ENCODE measurements around the gene TOR1AIP2.
"Not testable (repeated sequence)": the region's sequence is repeated elsewhere in the genome, so short reads cannot be mapped to it uniquely, and the experiment has no call there.

TOR1AIP2 gene

DNA sequence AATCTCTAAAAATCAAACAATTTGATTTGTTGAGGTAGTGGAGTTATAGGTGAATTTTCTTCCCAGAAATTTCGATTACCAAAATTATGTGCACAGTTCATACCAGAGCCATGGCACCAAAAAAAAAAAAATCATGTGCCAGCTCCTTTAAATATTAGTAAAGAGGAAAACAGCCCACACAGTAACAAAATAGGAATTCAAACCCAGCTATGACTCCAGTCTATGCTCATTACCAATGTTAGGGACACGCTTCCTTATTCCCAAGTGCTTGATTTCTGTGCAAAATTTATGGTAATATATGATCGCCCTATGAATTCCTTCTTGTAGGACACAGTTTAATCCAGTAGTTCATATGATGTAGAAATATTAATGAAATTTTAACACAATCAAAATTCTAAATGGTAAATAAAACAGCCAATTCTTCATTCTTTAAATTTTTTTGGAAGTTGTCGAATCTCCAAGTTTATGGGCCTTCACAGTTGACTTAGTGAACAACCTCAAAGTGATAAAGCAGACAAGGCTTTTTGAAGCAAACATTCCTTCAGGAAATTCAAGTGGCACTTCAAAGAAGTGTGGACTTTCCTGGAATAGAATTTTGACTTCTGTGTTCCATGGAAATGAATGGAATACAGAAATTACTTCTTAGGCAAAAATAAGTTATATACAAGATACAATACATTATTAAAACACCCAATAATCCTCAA lies 1.9 kb downstream of the TOR1AIP2 start:
- DNase-seq = no peak

DNA sequence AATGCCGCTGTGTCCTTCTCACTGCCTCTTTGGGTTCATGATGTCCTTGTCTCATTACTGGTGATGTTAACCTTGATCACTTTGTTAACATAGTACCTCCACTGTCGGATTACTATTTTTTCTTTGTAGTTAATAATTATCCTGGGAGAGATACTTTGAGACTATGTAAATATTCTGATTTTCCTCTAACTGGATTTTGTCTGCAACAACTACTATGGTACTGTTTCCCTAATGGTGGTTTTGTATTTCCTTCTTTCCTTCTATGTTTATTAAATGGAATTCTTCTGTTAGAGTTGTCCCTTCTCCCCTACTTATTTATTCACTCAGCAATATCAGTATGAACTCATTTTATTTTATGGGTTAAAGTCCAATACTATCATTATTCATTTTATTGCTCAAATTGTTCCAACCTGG lies 4.2 kb downstream of the TOR1AIP2 start:
- no peak for DNase-seq

DNA sequence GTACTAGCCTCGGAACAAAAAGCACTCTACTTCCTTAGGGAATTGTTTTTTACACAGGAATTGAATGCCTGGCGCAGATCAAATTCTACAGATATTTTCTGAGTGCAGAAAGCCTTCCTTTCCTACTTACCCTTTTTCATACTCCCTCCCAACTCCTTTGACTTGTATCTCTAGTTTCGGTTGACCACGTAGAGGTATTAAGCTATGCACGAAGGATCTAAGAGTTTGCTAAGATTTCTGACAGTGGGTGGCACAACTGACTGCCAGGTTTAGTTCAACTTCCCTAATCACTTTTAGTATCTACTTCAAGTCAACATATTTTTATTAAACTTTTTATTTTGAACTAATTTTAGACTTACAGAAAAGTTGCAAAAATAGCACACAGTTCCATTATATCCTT lies 5.0 kb downstream of the TOR1AIP2 start:
- DNase-seq = no peak

DNA sequence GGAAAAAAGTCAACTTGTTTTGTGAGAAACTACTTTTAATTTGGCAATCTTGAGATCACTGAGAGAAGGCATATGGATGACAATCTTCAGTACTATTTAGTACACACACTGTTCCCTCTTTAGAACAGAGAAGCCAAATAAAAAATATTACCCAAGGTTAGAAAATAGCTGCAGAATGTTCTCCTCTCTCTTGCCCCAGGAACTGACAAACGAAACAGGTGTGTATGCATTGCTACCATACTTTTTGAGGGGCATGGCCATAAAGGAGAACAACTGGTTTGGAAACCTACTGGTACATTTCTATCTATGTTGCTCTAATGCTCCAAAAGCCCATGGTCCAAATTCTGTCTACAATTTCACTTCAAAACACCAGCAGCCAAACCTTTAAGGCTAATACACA lies 5.7 kb downstream of the TOR1AIP2 start:
- no peak for DNase-seq

DNA sequence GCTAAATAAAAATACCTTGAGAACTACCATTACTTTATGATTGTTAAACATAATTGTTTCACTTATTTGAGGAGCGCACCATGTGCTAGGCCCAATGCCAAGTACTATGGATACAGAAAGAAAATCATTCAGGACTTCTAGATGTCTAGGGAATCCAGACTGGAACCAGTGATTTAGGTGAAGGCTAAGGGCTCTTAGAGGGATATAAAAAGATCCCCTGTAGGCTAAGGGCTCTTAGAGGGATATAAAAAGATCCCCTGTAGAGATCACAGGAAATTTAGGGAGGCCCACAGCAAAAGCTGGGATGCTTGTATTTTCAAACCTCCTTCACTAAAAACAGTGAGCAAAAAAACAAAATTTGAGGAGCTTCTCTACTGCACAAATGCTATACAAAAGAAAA lies 6.7 kb downstream of the TOR1AIP2 start:
- peak; percentile 17 for DNase-seq

DNA sequence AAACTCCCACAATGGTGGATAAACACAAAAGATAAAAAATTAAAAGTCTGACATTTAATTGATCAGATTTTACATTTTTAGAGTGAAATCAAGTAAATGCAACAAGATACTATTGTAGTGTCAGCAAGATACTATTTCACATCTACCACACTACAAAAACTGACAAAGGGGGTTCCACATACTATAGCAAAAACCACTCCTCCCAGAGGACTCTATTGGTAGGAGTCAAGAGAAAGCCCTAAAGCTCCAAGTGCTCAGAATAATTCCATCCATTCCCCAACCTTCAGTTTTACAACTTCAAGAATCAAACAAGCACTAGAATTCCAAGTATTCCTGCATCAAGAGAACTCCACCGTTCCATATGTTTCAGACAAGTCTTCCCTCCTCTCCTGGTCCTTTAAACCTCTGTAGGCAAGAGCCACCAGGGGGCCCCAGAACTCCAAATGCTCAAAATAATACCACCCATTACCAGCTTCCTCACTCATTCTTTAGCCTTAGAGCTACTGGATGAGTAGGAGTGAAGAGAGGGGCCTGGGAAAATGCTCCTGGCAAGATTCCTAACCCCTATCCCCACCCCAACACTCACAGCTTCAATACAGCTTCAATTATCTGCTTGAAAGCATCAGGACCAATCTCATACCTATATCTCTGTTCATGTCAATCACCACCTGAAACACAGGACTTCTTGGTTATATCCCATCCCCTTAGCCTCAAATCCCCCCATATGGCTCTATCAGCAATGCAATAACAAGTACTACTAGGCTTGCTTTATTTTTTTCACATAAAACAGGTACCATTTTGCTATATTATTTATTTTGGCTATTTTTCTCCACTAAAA lies 9.9 kb downstream of the TOR1AIP2 start:
- peak; percentile 42 for DNase-seq

DNA sequence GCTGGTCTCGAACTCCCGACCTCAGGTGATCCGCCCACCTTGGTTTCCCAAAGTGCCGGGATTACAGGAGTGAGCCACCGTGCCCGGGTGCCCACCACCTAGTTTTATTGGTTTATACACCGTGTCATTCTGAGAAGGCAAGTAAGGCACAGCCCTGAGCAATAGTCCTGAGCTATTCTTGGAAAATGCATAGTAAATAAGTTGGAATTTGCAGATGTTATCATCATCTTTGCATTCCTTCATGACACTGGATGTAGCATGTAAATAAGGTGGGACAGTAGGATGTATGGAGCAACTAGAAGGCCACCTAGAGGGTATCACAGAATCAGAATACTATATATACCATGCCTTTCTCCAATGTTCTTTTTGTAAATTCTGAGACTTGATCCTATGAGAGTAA lies 11.0 kb downstream of the TOR1AIP2 start:
- DNase-seq = no peak

DNA sequence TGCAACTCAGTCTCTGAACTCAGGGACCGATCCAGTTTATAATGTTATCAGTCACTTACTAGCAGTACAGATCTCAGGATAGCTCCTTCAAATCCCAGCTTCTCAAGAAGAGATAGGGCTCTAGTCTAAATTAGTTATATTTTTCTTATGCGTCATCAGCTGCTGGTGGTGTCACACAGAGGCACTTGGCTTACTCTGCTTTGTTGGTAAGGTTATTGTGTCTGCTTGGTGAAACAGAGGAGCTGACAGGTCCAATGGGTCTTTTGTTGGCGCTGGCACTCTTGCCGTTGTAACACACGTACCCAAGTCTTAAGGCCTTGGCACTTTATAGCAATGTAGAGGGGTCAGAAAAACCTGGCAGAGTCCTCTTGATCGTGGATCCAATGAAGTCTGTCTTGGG lies 12.2 kb downstream of the TOR1AIP2 start:
- no peak for DNase-seq

DNA sequence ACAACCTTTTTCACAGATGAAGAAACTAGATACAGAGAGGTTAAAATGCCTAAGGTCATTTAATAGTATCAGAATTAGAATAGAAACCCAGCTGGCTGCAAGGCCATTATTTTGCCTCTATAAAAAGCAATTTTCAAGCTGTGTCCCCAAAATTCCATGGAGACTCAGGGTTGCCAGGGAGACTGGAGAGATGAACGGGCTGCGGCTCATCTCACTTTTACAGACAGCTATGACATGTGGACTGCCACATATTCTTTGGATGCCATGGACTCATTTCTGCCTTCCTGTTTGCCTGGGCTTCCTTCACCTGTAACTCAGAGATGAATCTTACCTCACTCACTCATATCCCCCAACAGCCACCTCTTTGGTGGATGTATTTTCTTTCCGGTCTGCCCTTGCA lies 17.0 kb downstream of the TOR1AIP2 start:
- DNase-seq = no peak

DNA sequence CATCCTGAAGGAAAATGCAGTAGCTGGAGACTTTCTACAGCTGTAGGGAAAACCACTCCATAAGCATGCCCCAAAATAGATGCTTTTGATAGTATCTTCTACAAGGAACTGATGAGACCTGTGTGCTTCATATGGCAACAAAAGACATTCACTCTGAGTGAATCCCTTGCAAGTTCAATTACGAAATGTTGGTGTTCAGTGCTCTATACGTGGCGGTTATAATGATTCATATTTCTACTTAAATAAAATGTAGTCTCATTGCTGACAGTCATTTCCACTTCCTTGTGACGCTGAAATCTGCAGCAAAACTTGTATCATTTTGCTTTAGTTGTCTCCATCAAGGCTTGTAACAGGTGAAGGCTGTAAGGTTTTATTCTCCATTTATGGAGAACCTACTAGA lies 20.6 kb downstream of the TOR1AIP2 start:
- DNase-seq = no peak

DNA sequence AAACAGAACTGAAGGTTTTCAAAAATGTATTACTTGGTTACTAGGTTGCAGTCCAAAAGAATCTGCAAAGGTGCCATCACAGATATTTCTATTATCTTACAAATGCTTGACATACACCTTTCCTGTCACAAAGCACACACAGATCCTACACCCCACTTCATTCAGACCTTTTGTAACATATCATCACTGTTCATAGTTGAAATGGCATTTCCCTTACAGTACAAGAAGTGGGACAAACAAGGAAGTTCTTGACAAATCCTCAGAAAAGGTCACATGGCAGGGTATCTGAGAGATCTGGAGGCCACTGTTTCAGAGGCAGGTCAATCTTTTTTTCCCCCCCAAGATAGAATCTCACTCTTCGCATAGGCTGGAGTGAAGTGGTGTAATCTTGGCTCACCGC lies 21.3 kb downstream of the TOR1AIP2 start:
- DNase-seq = no peak

DNA sequence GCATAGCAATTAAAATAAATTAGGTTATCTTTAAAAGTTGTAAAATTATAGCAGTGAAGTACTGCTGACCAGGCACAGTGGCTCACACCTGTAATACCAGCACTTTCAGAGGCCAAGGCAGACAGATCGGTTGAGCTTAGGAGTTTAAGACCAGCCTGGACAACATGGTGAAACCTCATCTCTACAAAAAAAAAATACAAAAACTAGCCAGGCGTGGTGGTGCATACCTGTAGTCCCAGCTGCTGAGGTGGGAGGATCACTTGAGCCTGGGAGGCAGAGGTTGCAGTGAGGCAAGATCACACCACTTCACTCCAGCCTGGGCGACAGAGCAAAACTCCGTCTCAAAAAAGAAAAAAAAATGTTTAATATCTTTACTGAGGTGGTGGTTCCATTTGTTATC lies 21.8 kb downstream of the TOR1AIP2 start:
- DNase-seq = not testable (repeated sequence)

DNA sequence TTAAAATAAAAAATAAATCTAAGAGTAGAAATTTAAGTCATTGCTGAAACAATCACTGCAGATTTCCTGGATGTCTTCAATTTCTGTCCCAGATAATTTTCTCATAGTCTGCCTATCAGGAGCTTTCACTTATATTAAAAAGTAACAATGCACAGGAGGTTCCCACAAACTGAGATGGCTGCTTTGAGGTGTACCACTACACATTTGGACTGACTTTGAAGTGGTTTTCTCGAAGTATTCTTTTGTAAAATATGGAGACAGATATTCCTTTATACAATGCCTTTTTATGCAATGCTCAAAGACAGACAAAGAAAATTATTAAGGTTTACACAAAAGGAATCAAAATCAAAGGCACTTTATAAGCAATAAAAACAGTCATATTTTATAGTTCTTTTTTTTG lies 24.5 kb downstream of the TOR1AIP2 start:
- no peak for DNase-seq

DNA sequence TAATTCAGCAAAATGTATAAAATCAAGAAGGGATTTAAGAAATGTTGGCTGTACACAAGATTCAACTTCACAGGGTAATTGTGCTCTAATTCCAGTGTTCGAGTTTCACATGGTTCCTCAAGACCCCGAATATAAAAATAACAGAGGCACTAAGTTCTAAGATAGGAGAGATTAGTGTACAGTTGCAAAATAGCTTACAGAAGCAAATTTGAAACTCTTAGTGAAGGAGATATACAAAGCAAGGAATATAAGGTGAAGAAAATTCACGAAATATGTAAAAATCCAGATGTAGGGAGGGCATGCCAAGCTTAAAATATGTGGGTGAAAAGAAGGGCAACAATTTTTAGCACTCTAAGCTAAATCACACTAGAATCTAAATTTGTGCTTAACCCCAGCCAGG lies 29.4 kb downstream of the TOR1AIP2 start:
- DNase-seq = no peak

DNA sequence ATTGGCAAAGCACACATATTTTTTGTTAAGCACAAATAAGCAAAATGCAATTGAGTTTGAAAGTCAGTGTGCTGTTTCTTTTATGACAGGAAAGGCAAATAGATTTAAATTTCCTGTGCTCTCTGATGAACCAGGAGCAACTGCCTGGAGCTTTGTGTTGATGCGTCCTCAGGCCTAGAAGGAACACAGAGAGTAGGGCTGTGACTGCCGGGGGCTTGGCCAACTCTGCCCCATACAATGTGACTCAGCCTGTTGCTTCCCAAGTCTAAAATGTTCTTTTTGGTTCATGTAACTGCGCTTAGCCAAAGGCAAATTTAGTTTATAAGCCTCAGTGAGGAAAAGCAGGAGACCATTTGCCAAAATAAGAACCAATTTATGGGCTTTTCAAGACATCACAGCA lies 37.5 kb downstream of the TOR1AIP2 start:
- DNase-seq = no peak

DNA sequence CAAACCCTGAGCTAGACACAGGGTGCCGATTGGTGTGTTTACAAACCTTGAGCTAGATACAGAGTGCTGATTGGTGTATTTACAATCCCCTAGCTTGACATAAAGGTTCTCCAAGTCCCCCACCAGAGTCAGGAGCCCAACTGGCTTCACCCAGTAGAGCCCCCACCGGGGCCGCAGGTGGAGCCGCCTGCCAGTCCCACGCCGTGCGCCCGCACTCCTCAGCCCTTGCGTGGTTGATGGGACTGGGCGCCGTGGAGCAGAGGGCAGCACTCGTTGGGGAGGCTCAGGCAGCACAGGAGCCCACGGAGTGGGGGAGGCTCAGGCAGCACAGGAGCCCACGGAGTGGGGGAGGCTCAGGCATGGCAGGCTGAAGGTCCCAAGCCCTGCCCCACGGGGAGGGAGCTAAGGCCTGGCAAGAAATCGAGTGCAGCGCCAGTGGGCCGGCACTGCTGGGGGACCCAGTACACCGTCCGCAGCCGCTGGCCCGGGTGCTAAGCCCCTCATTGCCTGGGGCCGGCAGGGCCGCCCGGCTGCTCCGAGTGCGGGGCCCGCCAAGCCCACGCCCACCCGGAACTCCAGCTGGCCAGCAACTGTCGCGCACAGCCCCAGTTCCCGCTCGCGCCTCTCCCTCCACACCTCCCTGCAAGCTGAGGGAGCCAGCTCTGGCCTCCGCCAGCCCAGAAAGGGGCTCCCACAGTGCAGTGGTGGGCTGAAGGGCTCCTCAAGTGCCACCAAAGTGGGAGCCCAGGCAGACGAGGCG lies 40.7 kb downstream of the TOR1AIP2 start:
- DNase-seq = not testable (repeated sequence)

DNA sequence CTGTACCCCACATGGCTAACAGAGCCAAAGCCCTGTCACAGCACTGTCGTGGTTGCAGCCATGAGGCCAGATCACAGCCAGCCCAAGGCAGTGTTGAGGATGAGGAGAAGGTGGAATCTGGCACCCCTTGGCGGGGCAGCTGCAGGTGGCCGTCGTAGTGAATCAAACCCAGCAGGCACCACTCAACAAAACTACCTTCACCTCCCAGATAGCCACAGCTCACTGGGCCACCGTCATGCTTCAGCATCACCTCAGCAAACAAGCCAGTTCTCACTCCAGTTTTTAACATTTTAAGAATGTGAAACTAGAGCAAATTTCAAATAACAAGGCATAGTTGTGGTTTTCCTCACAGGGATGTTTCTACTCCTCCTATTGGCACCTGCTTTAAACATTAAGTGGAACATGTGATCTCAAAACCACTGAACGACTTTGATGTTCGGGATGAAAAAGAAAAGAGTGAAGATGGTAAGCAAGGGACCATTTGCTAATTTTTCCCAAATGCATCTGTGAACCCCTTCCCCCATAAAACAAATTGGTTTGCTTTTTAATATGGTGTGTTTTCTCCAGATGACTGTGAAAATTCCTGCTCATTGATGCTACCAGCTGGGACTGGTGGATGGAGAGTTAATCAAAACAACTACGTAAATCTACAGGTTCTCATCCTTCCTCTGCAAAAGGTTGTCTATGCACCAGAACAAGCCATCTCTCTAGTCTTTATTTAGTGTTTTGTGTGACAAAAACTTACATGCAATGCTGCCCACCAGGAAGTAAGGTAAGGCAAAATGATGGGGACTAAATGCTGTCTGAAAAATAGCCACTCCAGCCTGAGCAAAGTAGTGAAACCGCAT lies 45.5 kb downstream of the TOR1AIP2 start:
- no peak for DNase-seq

DNA sequence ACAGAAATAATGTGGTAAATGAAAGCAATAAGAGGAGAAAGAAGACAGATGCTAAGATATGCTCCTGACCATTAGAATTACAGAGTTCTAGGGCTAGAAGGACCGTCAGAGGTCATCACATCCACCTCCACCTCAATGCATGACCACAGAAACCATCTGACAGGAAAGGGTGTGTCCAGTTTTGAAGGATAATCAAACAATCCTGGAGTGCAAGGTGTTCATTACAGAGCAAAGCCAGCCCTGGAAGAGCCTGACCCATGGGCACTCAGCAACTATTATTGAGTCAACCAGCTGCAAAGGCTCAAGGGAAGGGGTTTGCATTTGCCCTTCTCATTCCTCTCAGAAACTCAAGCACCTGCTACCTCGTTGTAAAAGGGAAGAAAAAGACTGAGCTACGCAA lies 46.4 kb downstream of the TOR1AIP2 start:
- DNase-seq = no peak

DNA sequence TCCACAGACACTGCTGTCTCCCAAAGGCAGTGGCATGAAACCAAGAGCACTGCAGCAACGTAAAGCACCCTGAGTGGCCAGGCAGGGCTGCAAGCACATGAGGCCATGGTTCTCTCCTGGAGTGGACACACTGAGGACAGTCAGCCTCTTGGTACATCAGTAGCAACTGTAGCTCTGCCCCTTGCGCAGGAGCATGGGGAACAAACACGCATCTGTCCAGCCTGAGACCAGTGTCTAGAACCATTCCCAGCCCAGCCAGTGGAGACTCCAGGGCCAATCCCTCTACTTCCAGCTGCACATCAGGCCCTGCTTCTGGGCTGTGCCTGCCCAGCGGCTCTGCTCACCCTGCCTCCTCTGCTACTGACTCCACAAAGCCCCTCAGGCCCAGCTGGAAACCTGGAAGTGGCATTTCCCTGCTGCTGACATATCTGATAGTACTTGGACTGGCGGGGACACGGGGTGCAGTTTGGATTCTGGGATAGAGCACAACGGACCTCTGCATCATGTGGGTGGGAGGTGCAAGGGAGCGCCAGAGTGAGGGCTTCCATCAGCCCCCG lies 49.0 kb downstream of the TOR1AIP2 start:
- DNase-seq = no peak

DNA sequence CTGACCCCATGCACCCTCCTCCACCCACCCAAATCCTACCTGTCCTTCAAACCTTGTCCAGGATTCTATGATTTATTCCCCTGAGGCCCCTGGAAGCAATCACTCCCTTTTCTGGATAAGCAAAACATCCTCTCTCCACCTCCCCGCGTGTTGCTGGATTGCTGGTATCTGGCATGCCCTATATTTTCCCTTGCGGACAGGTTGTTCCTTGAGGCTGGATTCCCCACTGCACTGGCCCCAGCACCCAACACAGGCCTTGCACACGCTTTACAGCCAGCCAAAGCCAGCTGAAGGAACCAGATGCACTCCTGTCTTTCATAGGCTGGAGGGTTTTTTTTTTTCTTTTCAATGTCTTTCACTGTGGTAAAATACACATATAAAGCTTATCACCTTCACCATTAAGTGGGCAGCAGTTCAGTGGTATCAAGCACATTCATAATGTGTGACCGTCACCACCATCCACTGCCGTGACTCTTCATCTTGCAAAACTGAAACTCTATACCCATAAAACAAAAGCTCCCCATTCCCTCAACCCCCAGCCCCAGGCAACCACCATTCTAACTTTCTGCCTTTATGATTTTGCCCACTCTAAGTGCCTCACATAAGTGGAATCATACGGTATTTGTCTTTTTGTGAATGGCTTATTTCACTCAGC lies 50.9 kb downstream of the TOR1AIP2 start:
- no peak for DNase-seq

DNA sequence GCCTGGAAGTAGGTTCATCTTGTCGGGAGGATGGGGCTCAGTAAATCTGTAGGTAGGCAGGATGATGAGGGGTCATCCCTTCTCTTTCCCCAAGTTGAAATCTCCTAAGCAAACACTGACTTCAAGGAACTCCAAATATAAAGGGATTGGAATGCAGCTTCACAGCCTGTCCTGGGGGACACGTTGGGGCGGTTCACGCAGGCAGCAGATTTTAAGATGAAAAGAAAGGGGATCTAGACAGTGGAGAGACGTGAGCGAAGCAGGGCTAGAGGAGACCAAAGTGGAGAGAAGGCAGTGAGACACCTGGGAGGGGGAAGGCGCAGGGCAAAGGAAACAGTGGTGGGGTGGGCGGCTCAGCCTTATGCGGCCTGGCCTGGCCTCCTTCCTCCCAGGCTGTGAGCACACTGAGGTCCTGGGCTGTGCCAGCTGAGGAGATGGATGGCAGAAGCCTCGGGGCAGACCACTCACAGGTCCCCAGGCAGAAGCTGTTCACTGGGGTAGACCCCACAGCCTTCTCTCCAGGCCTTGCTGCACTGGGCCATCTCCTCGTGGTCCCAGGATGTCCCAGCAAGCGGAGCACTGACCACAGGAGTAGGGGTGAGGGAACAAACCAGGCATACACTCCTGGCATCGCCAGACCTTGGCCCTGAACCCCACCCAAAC lies 51.7 kb downstream of the TOR1AIP2 start:
- no peak for DNase-seq
